Measurements from ENCODE around the gene SH3RF1.
"Not testable (repeated sequence)": the region's sequence is repeated elsewhere in the genome, so short reads cannot be mapped to it uniquely, and the experiment has no call there.

Gene SH3RF1

DNA sequence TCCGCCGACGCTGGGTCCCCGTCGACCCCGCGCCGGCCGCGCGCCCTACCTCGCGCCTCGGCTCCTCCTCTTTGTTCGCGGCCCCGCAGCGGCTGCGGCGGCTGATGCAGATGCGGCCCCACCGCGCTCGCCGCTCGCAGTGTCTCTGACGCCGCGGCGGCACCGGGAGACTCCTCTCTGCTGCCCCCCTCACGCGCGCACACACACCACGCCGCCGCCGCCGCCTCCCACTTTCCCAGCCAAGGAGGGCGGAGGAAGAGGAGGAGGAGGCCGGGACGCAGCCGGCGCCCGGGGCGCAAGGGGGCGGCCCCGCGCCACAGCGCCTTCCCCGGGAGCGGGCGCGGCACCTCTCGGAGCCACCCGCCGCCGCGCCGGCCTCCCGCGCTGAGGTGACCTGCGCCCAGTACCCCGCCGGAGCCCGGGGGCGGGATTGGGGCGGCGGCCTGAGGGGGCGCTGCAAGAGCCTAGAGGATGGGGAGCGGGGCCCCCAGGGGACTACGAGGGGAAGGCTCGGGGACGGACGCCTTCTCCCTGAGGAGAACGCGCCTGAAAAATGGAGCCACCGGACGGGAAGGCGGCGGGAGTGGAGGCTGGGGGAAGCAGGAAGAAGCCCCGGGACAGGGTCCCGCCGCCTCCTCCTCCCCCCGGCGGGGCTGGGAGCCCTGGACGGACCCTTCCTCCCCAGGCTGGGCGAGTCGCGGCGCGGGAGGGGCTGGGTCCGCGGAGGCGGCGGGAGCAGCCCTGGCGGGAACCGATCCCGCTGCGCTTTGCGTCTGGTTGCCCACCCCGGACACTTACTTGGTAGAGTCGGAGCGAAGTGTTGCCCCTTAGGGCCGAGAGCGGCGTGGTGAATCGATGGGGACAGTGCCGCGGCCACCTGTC, at the start of gene SH3RF1:
Gene SH3RF1, minus strand, starts transcription at position 147 of the 882 bp plus-strand sequence. CDS start 1,744 bp downstream, outside the sequence.
- no peak for DNase-seq (ENCODE audit: low spot score)

DNA sequence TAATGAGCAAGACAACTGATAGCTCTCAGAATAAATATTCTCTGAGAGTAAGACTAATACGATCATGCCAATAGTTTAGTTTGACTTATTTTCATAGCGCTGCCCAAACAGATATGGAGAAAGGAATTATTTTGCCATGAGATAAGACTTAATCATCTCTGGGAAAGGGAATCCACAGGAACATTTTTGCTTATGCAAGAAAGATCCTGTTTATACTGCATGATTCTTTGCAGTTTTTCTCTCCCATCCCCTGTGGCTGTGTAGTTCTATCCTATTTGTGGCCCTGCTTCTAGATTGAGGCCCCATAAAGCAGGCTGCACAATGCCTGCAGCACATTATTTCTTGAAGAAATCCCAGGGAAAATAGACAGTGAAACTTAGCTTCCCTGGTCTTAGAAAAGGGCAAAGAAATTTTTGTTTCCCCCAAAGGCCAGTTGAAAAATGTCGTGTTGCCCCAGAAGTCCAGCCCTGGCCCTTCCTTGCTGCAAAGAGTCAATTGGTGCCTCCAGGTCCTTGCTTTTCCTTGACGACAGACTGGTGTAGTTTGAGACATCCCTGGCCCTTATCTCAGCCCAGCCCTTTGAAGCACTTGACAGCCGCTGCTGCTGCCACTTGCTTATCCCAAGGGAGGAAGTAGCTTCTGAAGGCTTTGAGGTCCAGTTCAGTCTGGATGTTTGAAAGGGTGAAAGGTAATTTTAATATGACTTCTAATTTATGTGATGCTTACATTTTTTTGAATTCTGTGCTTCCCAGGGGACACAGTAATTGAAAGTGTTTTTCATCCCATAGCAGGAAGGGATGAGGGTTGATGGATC, 45.0 kb upstream of the SH3RF1 start:
- no peak for DNase-seq (ENCODE audit: low spot score)

GRCh38 chr4:169314906-169315305, 44.1 kb upstream of the SH3RF1 start:
- no peak for DNase-seq (ENCODE audit: low spot score)

GRCh38 chr4:169313732-169314131, 43.0 kb upstream of the SH3RF1 start:
- no peak for DNase-seq (ENCODE audit: low spot score)

- no peak for DNase-seq (ENCODE audit: low spot score)
These were observed 42.1 kb upstream of the SH3RF1 start for GRCh38 chr4:169312690-169313422.

- peak; percentile 3 for DNase-seq (ENCODE audit: low spot score)
These were observed 41.0 kb upstream of the SH3RF1 start for GRCh38 chr4:169311643-169312365.

- no peak for DNase-seq (ENCODE audit: low spot score)
These were observed 38.7 kb upstream of the SH3RF1 start for GRCh38 chr4:169309326-169309967.

GRCh38 chr4:169307576-169307975, 36.8 kb upstream of the SH3RF1 start:
- no peak for DNase-seq (ENCODE audit: low spot score)

GRCh38 chr4:169305651-169306050, 34.9 kb upstream of the SH3RF1 start:
- DNase-seq (ENCODE audit: low spot score) = no peak

DNA sequence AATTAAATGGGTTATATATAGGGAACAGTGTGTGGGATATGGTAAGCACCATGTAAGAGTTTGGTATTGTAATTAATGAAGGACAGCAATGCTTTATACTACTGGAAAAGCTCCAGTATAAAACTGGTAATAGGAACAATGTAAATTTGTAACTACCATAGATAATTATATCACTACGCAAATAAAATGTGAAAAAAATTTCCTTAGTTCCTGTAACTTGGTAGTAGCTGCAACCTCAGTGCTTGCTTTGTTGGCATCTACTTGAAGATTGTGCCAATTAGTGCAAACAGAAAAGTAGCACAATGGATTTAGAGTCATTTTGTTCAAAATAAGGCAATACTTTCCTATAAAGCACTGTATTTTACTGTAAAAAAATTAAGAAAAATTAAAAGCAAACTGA, 34.4 kb upstream of the SH3RF1 start:
- DNase-seq (ENCODE audit: low spot score) = no peak

DNA sequence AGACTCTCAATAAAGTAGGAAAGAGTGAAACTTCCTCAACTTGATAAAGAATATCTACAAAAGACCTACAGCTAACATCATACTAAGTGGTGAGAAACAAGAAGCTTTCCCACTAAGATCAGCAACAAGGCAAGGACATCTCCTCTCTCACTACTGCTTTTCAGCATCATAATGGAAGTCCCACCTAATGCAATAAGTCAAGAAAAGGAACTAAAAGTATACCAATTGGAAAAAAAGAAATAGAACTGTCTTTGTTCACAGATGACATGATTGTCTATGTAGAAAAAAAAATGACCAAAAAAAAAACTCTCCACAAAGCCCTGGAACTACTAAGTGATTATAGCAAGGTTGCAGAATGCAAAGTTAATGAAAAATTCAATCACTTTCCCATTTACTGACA, 25.1 kb upstream of the SH3RF1 start:
- no peak for DNase-seq (ENCODE audit: low spot score)

DNA sequence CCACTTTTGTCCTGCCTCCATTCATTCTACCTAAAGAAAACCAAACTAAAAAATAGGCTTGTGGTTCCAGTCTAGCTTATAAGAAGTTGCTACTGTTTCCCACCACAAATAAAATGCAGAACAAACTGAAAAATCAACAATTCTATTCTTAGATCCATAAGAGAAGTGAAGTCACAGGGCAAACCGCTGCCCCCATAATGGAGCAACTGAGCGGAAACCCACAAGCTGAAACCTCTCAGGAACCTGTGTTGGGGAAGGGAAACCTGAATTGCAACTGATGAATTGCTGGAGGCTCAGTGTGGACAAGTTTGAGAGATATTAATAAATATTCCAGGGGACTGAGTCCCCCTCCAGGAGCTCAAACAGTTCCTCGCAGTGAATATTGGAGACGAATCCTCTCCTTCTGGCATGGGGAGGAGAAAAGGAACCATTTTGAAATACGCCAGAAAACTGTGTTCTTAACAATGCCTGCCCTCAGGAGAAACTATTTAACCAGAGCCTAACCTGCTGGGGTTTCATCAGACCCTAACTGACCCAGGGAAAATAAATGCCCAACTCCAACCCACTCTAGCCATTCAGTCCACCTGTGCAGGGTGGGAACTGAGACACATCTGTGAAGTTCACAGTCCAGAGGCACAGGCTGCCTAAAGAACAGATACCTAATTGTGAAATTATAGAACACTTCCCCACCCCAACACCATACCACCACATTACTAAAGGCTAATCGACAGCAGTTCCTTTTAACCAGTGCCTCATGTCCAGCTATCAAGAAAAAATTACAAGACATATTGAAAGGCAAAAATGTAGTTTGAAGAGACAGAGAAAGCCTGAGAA, 22.8 kb upstream of the SH3RF1 start:
- DNase-seq (ENCODE audit: low spot score) = no peak

- DNase-seq (ENCODE audit: low spot score) = not testable (repeated sequence)
These were observed 17.2 kb upstream of the SH3RF1 start for GRCh38 chr4:169287983-169288382.

GRCh38 chr4:169286562-169287301, 16.0 kb upstream of the SH3RF1 start:
- DNase-seq (ENCODE audit: low spot score) = no peak

DNA sequence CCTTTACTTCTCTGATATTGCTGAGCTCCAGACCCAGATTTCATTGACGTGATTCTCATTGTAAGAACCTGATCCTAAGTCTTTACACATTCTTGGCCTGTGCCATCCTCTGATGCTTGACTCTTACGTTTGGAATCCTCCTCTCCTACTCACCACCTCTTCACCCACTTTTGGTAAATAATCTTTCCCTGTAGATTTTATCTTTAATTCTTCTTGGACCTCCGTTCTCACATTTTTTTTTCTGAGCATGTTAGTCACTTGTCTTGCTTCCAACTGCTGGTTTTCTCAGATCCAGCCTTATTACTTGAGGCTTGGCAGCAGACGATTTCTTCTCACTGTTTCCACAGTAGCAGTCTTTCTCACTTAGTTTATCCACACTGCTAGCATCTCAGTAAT, 12.4 kb upstream of the SH3RF1 start:
- DNase-seq (ENCODE audit: low spot score) = no peak

- no peak for DNase-seq (ENCODE audit: low spot score)
These were observed 11.8 kb upstream of the SH3RF1 start for GRCh38 chr4:169282429-169283113.

- DNase-seq (ENCODE audit: low spot score) = no peak
These were observed 8.4 kb upstream of the SH3RF1 start for GRCh38 chr4:169279108-169279507.

GRCh38 chr4:169278624-169279023, 7.9 kb upstream of the SH3RF1 start:
- DNase-seq (ENCODE audit: low spot score) = no peak

DNA sequence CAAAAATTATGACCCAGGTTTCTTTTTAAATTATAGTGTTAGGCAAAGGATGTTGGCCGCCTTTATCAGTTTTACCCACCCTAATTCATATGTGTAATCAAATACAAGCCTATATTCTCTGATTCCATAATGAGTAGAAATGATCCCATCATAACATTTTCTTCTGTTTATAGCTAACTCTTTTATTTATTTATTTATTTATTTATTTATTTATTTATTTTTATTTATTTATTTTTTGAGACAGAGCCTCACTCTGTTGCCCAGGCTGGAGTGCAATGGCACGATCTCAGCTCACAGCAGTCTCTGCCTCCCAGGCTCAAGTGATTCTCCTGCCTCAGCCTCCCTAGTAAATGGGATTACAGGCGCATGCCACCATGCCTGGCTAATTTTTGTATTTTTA, 7.1 kb upstream of the SH3RF1 start:
- not testable (repeated sequence) for DNase-seq (ENCODE audit: low spot score)

Data from activated CD4-positive, alpha-beta T cell treated with anti-CD3 and anti-CD28 coated beads, Interleukin-2, Interleukin-4, amounts not matched to agents 100 ng/mL and 50 ng/mL, durations not matched to agents 16 hours and 8 hours (primary cell).